PC-9 (cell line): Measurements from ENCODE around the gene TNFRSF9. TPM values are rescaled to one million over a fixed set of nuclear protein-coding genes. Genes with fewer than 3 reads are reported as not detected.

Source experiments
- BruUV-seq: library from RNA; stranded (reverse); fragments of 400-500 nt; replicated peaks from 2 replicates; lab custom pipeline; 2021; lab: Mats Ljungman, UMichigan
- CTCF ChIA-PET: fragments of 300-600 bp; sonication (Branson Sonifier 250); formaldehyde crosslinking; loops from one replicate; lab custom pipeline; 2022; ENCODE audit warnings: antibody characterized with exemption; lab: Charles Lee
- POLR2A ChIA-PET: fragments of 300-600 bp; sonication (Branson Sonifier 250); formaldehyde crosslinking; loops from one replicate; lab custom pipeline; 2022; ENCODE audit warnings: antibody characterized with exemption; ENCODE audit not compliant: unreplicated experiment; lab: Charles Lee
- DNase-seq, 2 experiments: peaks; one replicate each; pipeline versions ENCODE4 v3.0.0 to v3.0.0-alpha.2; 2015 to 2022; ENCODE audit warnings: mixed read lengths in 1 of 2
- H2AFZ ChIP-seq: fragments of 200-600 bp; sonication (generic); 2 replicates; pipeline ENCODE4 v1.8.1; 2017; ENCODE audit warnings: antibody characterized with exemption
- H3F3A ChIP-seq: fragments of 200-600 bp; sonication (generic); 2 replicates; pipeline ENCODE4 v1.8.1; 2017; ENCODE audit warnings: antibody characterized with exemption, mild to moderate bottlenecking, low read depth; ENCODE audit not compliant: insufficient read depth
- H3K27ac ChIP-seq: fragments of 200-600 bp; sonication (generic); 2 replicates; pipeline ENCODE4 v1.6.1; 2016; ENCODE audit warnings: mixed run types
- H3K27me3 ChIP-seq: fragments of 200-600 bp; sonication (generic); 2 replicates; pipeline ENCODE4 v1.6.1; 2016; ENCODE audit warnings: low read depth, mixed run types; ENCODE audit not compliant: insufficient read depth
- H3K36me3 ChIP-seq: fragments of 200-600 bp; sonication (generic); 2 replicates; pipeline ENCODE4 v1.6.1; 2016; ENCODE audit warnings: low read depth, mixed run types
- H3K4me1 ChIP-seq: fragments of 200-600 bp; sonication (generic); replicated peaks from 2 replicates; pipeline ENCODE4 v1.6.1; 2016; ENCODE audit warnings: mixed run types; ENCODE audit not compliant: insufficient read depth
- H3K4me2 ChIP-seq: fragments of 200-600 bp; sonication (generic); 2 replicates; pipeline ENCODE4 v1.6.1; 2017; ENCODE audit warnings: mixed run types
- H3K4me3 ChIP-seq: fragments of 200-600 bp; sonication (generic); 2 replicates; pipeline ENCODE4 v1.6.1; 2016; ENCODE audit warnings: mixed run types
- H3K79me2 ChIP-seq: fragments of 200-600 bp; sonication (generic); 2 replicates; pipeline ENCODE4 v1.6.1; 2017; ENCODE audit warnings: low read depth, mixed run types
- H3K9me2 ChIP-seq: fragments of 200-600 bp; sonication (generic); 2 replicates; pipeline ENCODE4 v1.8.1; 2017; ENCODE audit warnings: mild to moderate bottlenecking; ENCODE audit not compliant: insufficient read depth
- H3K9me3 ChIP-seq: fragments of 200-600 bp; sonication (generic); 2 replicates; pipeline ENCODE4 v1.8.1; 2016; ENCODE audit warnings: low read depth; ENCODE audit not compliant: insufficient read depth
- H4K20me1 ChIP-seq: fragments of 200-600 bp; sonication (generic); 2 replicates; pipeline ENCODE4 v1.8.1; 2017; ENCODE audit not compliant: insufficient read depth
- CTCF ChIP-seq: fragments of 200-600 bp; sonication (generic); conservative IDR thresholded peaks from 2 replicates; pipeline ENCODE4 v1.6.1; 2017; ENCODE audit warnings: mixed run types, antibody characterized with exemption, mild to moderate bottlenecking, moderate library complexity
- EZH2 ChIP-seq: fragments of 200-600 bp; sonication (generic); IDR thresholded peaks from 2 replicates; pipeline ENCODE4 v1.8.0; 2017; ENCODE audit warnings: antibody characterized with exemption, low read depth
- intact Hi-C: fragments of 100-400 bp; cut with micrococcal nuclease; formaldehyde crosslinking; loops from one replicate; pipeline ENCODE4 v1.10.0; 2022; ENCODE audit not compliant: unreplicated experiment
- total RNA-seq: library from RNA; stranded (reverse); gene quantifications from 2 replicates; pipeline ENCODE4 v1.2.3, GENCODE V29; 2021

TNFRSF9 gene
- total RNA-seq, 1 experiment from 2014 or later: 0.70 TPM

- peaks cover 18% of the 10 kb centered on the region; the same call in 1 of the 2 replicates for H3F3A ChIP-seq
- 0 out of 2 replicates have a peak, but pooled peaks cover 13% of the 10 kb centered on the region for H3K36me3 ChIP-seq
- H3K27me3 ChIP-seq: no peaks in the 10 kb centered on the region
- peak overlapping the region; percentile 70 for H3K27ac ChIP-seq
- no peaks in the 10 kb centered on the region for H3K9me3 ChIP-seq
- ChIA-PET POLR2A (interaction anchor here (0.5 to 0.6 kb wide), 3 partner anchors 113 to 595 kb away, joined by 4 to 6 read pairs (median 4); no protein-coding TSS in a partner anchor), CTCF (no interaction called here)
- H3K4me2 ChIP-seq: peak overlapping the region; percentile 100
- intact Hi-C loops: loop anchor here (1.0 to 10.0 kb wide), 3 partner anchors 178 to 1024 kb away; no protein-coding TSS in a partner anchor
- TF ChIP-seq CTCF: no peak
- TF ChIP-seq EZH2: no peak
- BruUV-seq: TSS peak; percentile 94
- H3K4me3 ChIP-seq: peak overlapping the region; percentile 96
- H4K20me1 ChIP-seq: no peaks in the 10 kb centered on the region
- H3K9me2 ChIP-seq: no peaks in the 10 kb centered on the region
- peaks cover 48% of the 10 kb centered on the region for H3K79me2 ChIP-seq
- H3K4me1 ChIP-seq: peaks cover 15% of the 10 kb centered on the region
- DNase-seq: no peak
- H2AFZ ChIP-seq: peak overlapping the region; percentile 94
Measured at GRCh38 chr1:7960867-7961215, 20.2 kb upstream of the TNFRSF9 start.

- H4K20me1 ChIP-seq: no peaks in the 10 kb centered on the region
- TF ChIP-seq EZH2: no peak
- no peak for TF ChIP-seq CTCF
- peaks cover 47% of the 10 kb centered on the region for H3K79me2 ChIP-seq
- peaks cover 15% of the 10 kb centered on the region for H3K4me1 ChIP-seq
- H3F3A ChIP-seq: peaks cover 25% of the 10 kb centered on the region
- POLR2A ChIA-PET: no interaction called here
- CTCF ChIA-PET: interaction anchor here (0.5 to 0.6 kb wide), 2 partner anchors 15 to 56 kb away, joined by 4 read pairs; no protein-coding TSS in a partner anchor
- no peaks in the 10 kb centered on the region for H3K9me2 ChIP-seq
- H3K36me3 ChIP-seq: 0 out of 2 replicates have a peak, but pooled peaks cover 13% of the 10 kb centered on the region
- no TSS peak for BruUV-seq
- H3K4me2 ChIP-seq: peak overlapping the region; percentile 100
- intact Hi-C loops: loop anchor here (5.0 to 10.0 kb wide), 2 partner anchors 293 to 1025 kb away; no protein-coding TSS in a partner anchor
- H3K4me3 ChIP-seq: peak overlapping the region; percentile 96
- DNase-seq: no peak
- no peak overlapping the region for H2AFZ ChIP-seq
- H3K27me3 ChIP-seq: no peaks in the 10 kb centered on the region
- no peaks in the 10 kb centered on the region for H3K9me3 ChIP-seq
- H3K27ac ChIP-seq: peak overlapping the region; percentile 70
Measured at GRCh38 chr1:7960165-7960564, 19.5 kb upstream of the TNFRSF9 start.

- no TSS peak for BruUV-seq
- ChIA-PET CTCF (no interaction called here), POLR2A (no interaction called here)
Measured at GRCh38 chr1:7956218-7957032, 15.8 kb upstream of the TNFRSF9 start.

More at GRCh38 chr1:7956218-7957032, 15.8 kb upstream of the TNFRSF9 start:
- H3K36me3 ChIP-seq: no peaks in the 10 kb centered on the region
- no peaks in the 10 kb centered on the region for H3K27me3 ChIP-seq
- H3K79me2 ChIP-seq: peaks cover 15% of the 10 kb centered on the region
- peaks cover 15% of the 10 kb centered on the region for H3K4me1 ChIP-seq
- DNase-seq: peak in 1 of 2 experiments; percentile 31
- H3K4me3 ChIP-seq: no peak overlapping the region
- intact Hi-C loops: no loop called here
- no peak overlapping the region for H3K4me2 ChIP-seq
- H3K27ac ChIP-seq: no peak overlapping the region
- H3K9me2 ChIP-seq: no peaks in the 10 kb centered on the region
- TF ChIP-seq EZH2 (no peak), CTCF (no peak)
- no peaks in the 10 kb centered on the region for H3K9me3 ChIP-seq
- peaks cover 28% of the 10 kb centered on the region for H3F3A ChIP-seq
- no peaks in the 10 kb centered on the region for H4K20me1 ChIP-seq
- H2AFZ ChIP-seq: no peak overlapping the region
